H1 (cell line): ENCODE results near the gene SPRING1. TPM values are rescaled to one million over a fixed set of nuclear protein-coding genes. Genes with fewer than 3 reads are reported as not detected.

Experiments used
- CTCF ChIA-PET: fragments of 300-600 bp; sonication (Branson Sonifier 250); formaldehyde crosslinking; loops from one replicate; lab custom pipeline; 2021; ENCODE audit not compliant: partially characterized antibody; lab: Charles Lee
- POLR2A ChIA-PET: fragments of 300-600 bp; sonication (Branson Sonifier 250); formaldehyde crosslinking; loops from one replicate; lab custom pipeline; 2021; ENCODE audit warnings: inconsistent platforms; ENCODE audit not compliant: partially characterized antibody; lab: Charles Lee
- DNase-seq, 2 experiments: peaks; one replicate each; pipeline versions ENCODE4 v3.0.0 to v3.0.0-alpha.2; 2010 to 2022; ENCODE audit warnings: low spot score in 2 of 2, low read depth in 1 of 2, mixed read lengths in 1 of 2
- FAIRE-seq: peaks from 2 replicates; lab custom pipeline; 2011; peaks lifted over from hg19 to GRCh38; lab: Jason Lieb, UNC
- H2AFZ ChIP-seq: 2 replicates; pipeline ENCODE4 v1.8.1; 2012; ENCODE audit warnings: low read length, inconsistent platforms
- H2AK5ac ChIP-seq: 2 replicates; pipeline ENCODE4 v1.6.1; 2013; ENCODE audit warnings: low read depth, low read length
- H2BK120ac ChIP-seq: replicated peaks from 2 replicates; pipeline ENCODE3; 2013; ENCODE audit warnings: low read depth, low read length, inconsistent platforms
- H2BK12ac ChIP-seq: 2 replicates; pipeline ENCODE4 v1.6.1; 2013; ENCODE audit warnings: low read depth, low read length
- H2BK15ac ChIP-seq: 2 replicates; pipeline ENCODE4 v1.6.1; 2013; ENCODE audit warnings: low read length
- H2BK20ac ChIP-seq: 2 replicates; pipeline ENCODE4 v1.6.1; 2013; ENCODE audit warnings: low read length
- H2BK5ac ChIP-seq: 2 replicates; pipeline ENCODE4 v1.6.1; 2013; ENCODE audit warnings: low read depth, low read length
- H3K14ac ChIP-seq: 2 replicates; pipeline ENCODE4 v1.6.1; 2013; ENCODE audit warnings: inconsistent platforms; ENCODE audit not compliant: insufficient read length
- H3K18ac ChIP-seq: 2 replicates; pipeline ENCODE4 v1.6.1; 2013; ENCODE audit warnings: low read length; ENCODE audit errors: extremely low read depth
- H3K23ac ChIP-seq: 2 replicates; pipeline ENCODE4 v1.6.1; 2013; ENCODE audit warnings: inconsistent platforms; ENCODE audit not compliant: insufficient read length
- H3K23me2 ChIP-seq: 2 replicates; pipeline ENCODE4 v1.6.1; 2013; ENCODE audit warnings: low read depth, low read length
- H3K27ac ChIP-seq: 2 replicates; pipeline ENCODE4 v1.6.1; 2011; ENCODE audit warnings: low read depth, low read length, inconsistent platforms
- H3K27me3 ChIP-seq, 4 experiments: replicated peaks in 1 of 4; 1 replicate in 1 of 4; 2 replicates in 3 of 4; pipeline versions ENCODE4 v1.6.1 to v1.8.1; 2011 to 2013; ENCODE audit warnings: low read length in 3 of 4, mild to moderate bottlenecking in 3 of 4, inconsistent platforms in 2 of 4, mixed read lengths in 2 of 4, moderate library complexity in 1 of 4; ENCODE audit not compliant: control insufficient read depth in 3 of 4, insufficient read depth in 3 of 4; ENCODE audit errors: extremely low read depth in 1 of 4
- H3K36me3 ChIP-seq, 4 experiments: 2 replicates each; pipeline versions ENCODE4 v1.6.1 to v1.8.1; 2011 to 2013; ENCODE audit warnings: mild to moderate bottlenecking in 4 of 4, low read length in 3 of 4, moderate library complexity in 2 of 4, control low read depth in 1 of 4, inconsistent platforms in 1 of 4; ENCODE audit not compliant: insufficient read depth in 4 of 4, control insufficient read depth in 2 of 4
- H3K4ac ChIP-seq: replicated peaks from 2 replicates; pipeline ENCODE3; 2013; ENCODE audit warnings: low read length, low read depth, mixed read lengths, inconsistent platforms; ENCODE audit not compliant: insufficient read length
- H3K4me1 ChIP-seq, 4 experiments: replicated peaks in 1 of 4; 1 replicate in 1 of 4; 2 replicates in 3 of 4; pipeline versions ENCODE4 v1.6.1 to v1.8.1; 2011 to 2013; ENCODE audit warnings: low read length in 3 of 4, inconsistent platforms in 2 of 4, mixed read lengths in 1 of 4; ENCODE audit not compliant: insufficient read depth in 4 of 4, control insufficient read depth in 3 of 4
- H3K4me2 ChIP-seq, 2 experiments: 2 replicates each; pipeline versions ENCODE4 v1.6.1 to v1.8.1; 2011 to 2013; ENCODE audit warnings: low read depth in 2 of 2, low read length in 2 of 2, control low read depth in 1 of 2, inconsistent platforms in 1 of 2, mild to moderate bottlenecking in 1 of 2; ENCODE audit not compliant: insufficient read depth in 1 of 2
- H3K4me3 ChIP-seq, 4 experiments: fragments of 200-600, 300-600 bp in 1 of 4; sonication (generic), shearing (Covaris generic), sonication (Bioruptor Twin) in 1 of 4; 2 replicates each; pipeline versions ENCODE4 v1.5.1 to v1.8.1; 2011 to 2016; ENCODE audit warnings: low read length in 4 of 4, low read depth in 3 of 4, control low read depth in 2 of 4, inconsistent platforms in 2 of 4, mild to moderate bottlenecking in 2 of 4, mixed read lengths in 1 of 4, moderate library complexity in 1 of 4; ENCODE audit not compliant: insufficient read depth in 2 of 4; ENCODE audit errors: extremely low read depth in 1 of 4
- H3K56ac ChIP-seq: replicated peaks from 2 replicates; pipeline ENCODE3; 2013; ENCODE audit warnings: low read depth, mild to moderate bottlenecking, mixed read lengths, low read length, inconsistent platforms; ENCODE audit not compliant: insufficient read length
- H3K79me1 ChIP-seq: 2 replicates; pipeline ENCODE4 v1.6.1; 2013; ENCODE audit warnings: low read depth, low read length, control low read depth
- H3K79me2 ChIP-seq, 2 experiments: 2 replicates each; pipeline versions ENCODE4 v1.6.1 to v1.8.1; 2012 to 2013; ENCODE audit warnings: low read length in 2 of 2, mild to moderate bottlenecking in 2 of 2, inconsistent platforms in 1 of 2; ENCODE audit not compliant: insufficient read depth in 2 of 2, control insufficient read depth in 1 of 2
- H3K9ac ChIP-seq, 4 experiments: replicated peaks in 1 of 4; 1 replicate in 1 of 4; 2 replicates in 3 of 4; pipeline versions ENCODE4 v1.6.1 to v1.8.1; 2011 to 2013; ENCODE audit warnings: low read depth in 3 of 4, low read length in 3 of 4, control low read depth in 2 of 4, mild to moderate bottlenecking in 2 of 4, moderate library complexity in 2 of 4, inconsistent platforms in 1 of 4; ENCODE audit errors: extremely low read depth in 1 of 4
- H3K9me3 ChIP-seq, 2 experiments: 2 replicates each; pipeline versions ENCODE4 v1.6.1 to v1.8.1; 2012 to 2013; ENCODE audit warnings: mild to moderate bottlenecking in 2 of 2, moderate library complexity in 2 of 2, control low read depth in 1 of 2, inconsistent platforms in 1 of 2, low read depth in 1 of 2, low read length in 1 of 2, mixed read lengths in 1 of 2; ENCODE audit not compliant: insufficient read depth in 2 of 2
- H4K20me1 ChIP-seq, 2 experiments: replicated peaks in 1 of 2; 2 replicates each; pipeline versions ENCODE3 to v1.8.1; 2011 to 2013; ENCODE audit warnings: inconsistent platforms in 2 of 2, low read length in 2 of 2, mild to moderate bottlenecking in 1 of 2; ENCODE audit not compliant: insufficient read depth in 2 of 2, control insufficient read depth in 1 of 2
- H4K5ac ChIP-seq: 2 replicates; pipeline ENCODE4 v1.6.1; 2013; ENCODE audit warnings: low read length, low read depth, mixed read lengths, inconsistent platforms; ENCODE audit not compliant: insufficient read length
- H4K8ac ChIP-seq: 2 replicates; pipeline ENCODE4 v1.8.0; 2013; ENCODE audit warnings: mild to moderate bottlenecking, moderate library complexity, low read length, inconsistent platforms; ENCODE audit not compliant: insufficient read depth; ENCODE audit errors: extremely low read depth
- H4K91ac ChIP-seq: replicated peaks from 2 replicates; pipeline ENCODE3; 2013; ENCODE audit warnings: low read length, mixed read lengths, inconsistent platforms; ENCODE audit not compliant: insufficient read length
- BCL11A ChIP-seq, 2 experiments: IDR thresholded peaks; one replicate each; pipeline ENCODE4 v1.6.1; 2011; ENCODE audit warnings: low read depth in 2 of 2, low read length in 2 of 2, mild to moderate bottlenecking in 2 of 2
- CTCF ChIP-seq, 3 experiments: IDR thresholded peaks; 1 replicate in 2 of 3; 2 replicates in 1 of 3; pipeline versions ENCODE4 v1.5.1 to v1.6.1; 2011; ENCODE audit warnings: low read length in 3 of 3, mild to moderate bottlenecking in 3 of 3, inconsistent platforms in 2 of 3, low read depth in 1 of 3, moderate library complexity in 1 of 3; ENCODE audit not compliant: insufficient read depth in 1 of 3; ENCODE audit errors: control extremely low read depth in 1 of 3
- GTF2F1 ChIP-seq: IDR thresholded peaks from 2 replicates; pipeline ENCODE4 v1.6.1; 2012; ENCODE audit warnings: low read depth, low read length, improper control_type of control experiment, borderline replicate concordance
- RAD21 ChIP-seq, 2 experiments: IDR thresholded peaks in 1 of 2; conservative IDR thresholded peaks in 1 of 2; 2 replicates each; pipeline ENCODE4 v1.6.1; 2011; ENCODE audit warnings: low read depth in 2 of 2, low read length in 2 of 2, improper control_type of control experiment in 1 of 2, inconsistent platforms in 1 of 2, mild to moderate bottlenecking in 1 of 2, moderate library complexity in 1 of 2
- SP1 ChIP-seq: IDR thresholded peaks from 2 replicates; pipeline ENCODE4 v1.6.1; 2011; ENCODE audit warnings: low read depth, low read length
- ZNF274 ChIP-seq: IDR thresholded peaks from 2 replicates; pipeline ENCODE4 v1.7.0; 2012; ENCODE audit warnings: low read length, borderline replicate concordance; ENCODE audit errors: extremely low read depth
- WGBS, 2 experiments: shearing (Covaris generic) in 1 of 2; methylation state at CpG; one replicate each; pipeline versions ENCODE4 v1.1.6 to v1.1.7; 2013 to 2015; ENCODE audit warnings: low lambda C conversion rate in 2 of 2, mixed read lengths in 2 of 2, inconsistent platforms in 1 of 2, low coverage in 1 of 2, missing lambda C conversion rate in 1 of 2; ENCODE audit not compliant: insufficient replicate concordance in 2 of 2, insufficient coverage in 1 of 2, insufficient read length in 1 of 2; ENCODE audit errors: extremely low coverage in 1 of 2, missing lambda C conversion rate in 1 of 2; 5-methylcytosine and 5-hydroxymethylcytosine counted together
- polyA plus RNA-seq, 7 experiments: library from polyadenylated mRNA; depleted of rRNA in 3 of 7; stranded (reverse) in 5 of 7; unstranded in 2 of 7; fragments of >200 nt in 5 of 7; fragments of 200-250 nt in 2 of 7; gene quantifications; 1 replicate in 5 of 7; 2 replicates in 1 of 7; 4 replicates in 1 of 7; pipeline versions ENCODE4 v1.2.1 to v1.2.3, GENCODE V29; 2011 to 2013; ENCODE audit warnings: missing spikeins in 2 of 7, mixed read lengths in 2 of 7
- total RNA-seq: library from RNA; stranded (reverse); fragmentation: NEBNext Ultra II Directional; extraction: Animal tissue kit (Norgen Biotek cat#: 25700); gene quantifications from 2 replicates; pipeline ENCODE4 v1.2.1, GENCODE V29; 2021
- TF ChIP-seq, protein P1 (sequence below): IDR thresholded peaks from 2 replicates; pipeline ENCODE4 v1.6.1; 2011; ENCODE audit warnings: low read depth, mild to moderate bottlenecking, low read length; ENCODE audit not compliant: insufficient read depth

Gene SPRING1
- total and polyA plus RNA-seq, 2 of the 8 experiments (the other 6 are each of a cell fraction or from before 2014, with no cell fraction given): 14.3 to 46.5 TPM

GRCh38 chr12:116708826-116709756 is 28.8 kb downstream of the SPRING1 start:
- ChIA-PET POLR2A (interaction anchor here (0.9 to 1.3 kb wide), 2 partner anchors 10 to 167 kb away, joined by 3 to 9 read pairs; no protein-coding TSS in a partner anchor), CTCF (interaction anchor here (0.6 to 2.3 kb wide), 21 partner anchors 8 to 786 kb away, joined by 3 to 15 read pairs (median 4); no protein-coding TSS in a partner anchor)
- no peak for DNase-seq
- H3K4me3 ChIP-seq: no peak overlapping the region
- no peak overlapping the region for H2BK120ac ChIP-seq
- no peaks in the 10 kb centered on the region; a peak in 1 of 7 replicates for H3K27me3 ChIP-seq
- H3K18ac ChIP-seq: no peak overlapping the region
- peaks cover 0 to 3% of the 10 kb centered on the region in 2 experiments for H4K20me1 ChIP-seq
- H3K4me2 ChIP-seq: no peak overlapping the region
- no peak overlapping the region for H4K5ac ChIP-seq
- H2BK15ac ChIP-seq: no peak overlapping the region
- no peaks in the 10 kb centered on the region for H3K9me3 ChIP-seq
- H3K14ac ChIP-seq: no peak overlapping the region
- no peak overlapping the region; the same call in 1 of the 2 replicates for H2BK5ac ChIP-seq
- H3K79me2 ChIP-seq: no peaks in the 10 kb centered on the region
- no peak overlapping the region for H3K4ac ChIP-seq
- H2AFZ ChIP-seq: peak overlapping the region; percentile 36
- H2BK12ac ChIP-seq: no peak overlapping the region
- H3K23me2 ChIP-seq: no peaks in the 10 kb centered on the region
- no peak overlapping the region for H3K23ac ChIP-seq
- no peak overlapping the region for H3K56ac ChIP-seq
- H2AK5ac ChIP-seq: no peak overlapping the region
- no peak overlapping the region for H4K8ac ChIP-seq
- peaks cover 0 to 4% (median 2%) of the 10 kb centered on the region in 4 experiments; a peak in 1 of 7 replicates for H3K4me1 ChIP-seq
- WGBS, 2 experiments: 75% methylated on average over 26 of the region's 26 CpGs; no CpG with 5 or more reads in 1 of the 2 experiments
- FAIRE-seq: no peak
- H2BK20ac ChIP-seq: no peak overlapping the region
- no peak overlapping the region for H4K91ac ChIP-seq
- H3K27ac ChIP-seq: no peak overlapping the region
- no peaks in the 10 kb centered on the region for H3K79me1 ChIP-seq
- no peaks in the 10 kb centered on the region for H3K36me3 ChIP-seq
- no peak overlapping the region for H3K9ac ChIP-seq
- TF ChIP-seq SP1 (no peak), GTF2F1 (no peak), RAD21 (IDR thresholded peaks at IDR 0.05 in 1 of 2, conservative IDR thresholded peaks at IDR 0.05 in 1 of 2; ENCODE audit: low read depth in 2 of 2, low read length in 2 of 2) (peak; percentile 74), ZNF274 (no peak), BCL11A (IDR thresholded peaks at IDR 0.05; ENCODE audit: low read depth in 2 of 2, low read length in 2 of 2) (no peak), CTCF (IDR thresholded peaks at IDR 0.05; ENCODE audit: control extremely low read depth in 1 of 3, insufficient read depth in 1 of 3, low read depth in 1 of 3, low read length in 3 of 3) (peak; percentile 46 to 67 (median 52))
- TF ChIP-seq, protein P1, sequence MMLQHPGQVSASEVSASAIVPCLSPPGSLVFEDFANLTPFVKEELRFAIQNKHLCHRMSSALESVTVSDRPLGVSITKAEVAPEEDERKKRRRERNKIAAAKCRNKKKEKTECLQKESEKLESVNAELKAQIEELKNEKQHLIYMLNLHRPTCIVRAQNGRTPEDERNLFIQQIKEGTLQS: no peak
